SIG-M5 treated with dmso at 0.1 percent for 504 hours (cell line): ENCODE data around the gene CA5A.
"Not testable (repeated sequence)": the region's sequence is repeated elsewhere in the genome, so short reads cannot be mapped to it uniquely, and the experiment has no call there.

Source experiments
- DNase-seq: peaks from one replicate; lab custom pipeline; 2025; ENCODE audit not compliant: unreplicated experiment; lab: John Stamatoyannopoulos, UW

CA5A gene

GRCh38 chr16:87897521-87898505 is 38.5 kb downstream of the CA5A start:
- no peak for DNase-seq

GRCh38 chr16:87896924-87897520 is 39.3 kb downstream of the CA5A start:
- not testable (repeated sequence) for DNase-seq

- not testable (repeated sequence) for DNase-seq
Observed at GRCh38 chr16:87896176-87896890, 40.0 kb downstream of the CA5A start.

GRCh38 chr16:87895641-87896141 is 40.6 kb downstream of the CA5A start:
- DNase-seq = peak; percentile 58

- not testable (repeated sequence) for DNase-seq
Observed at GRCh38 chr16:87894005-87894404, 42.3 kb downstream of the CA5A start.

GRCh38 chr16:87891764-87892163 is 44.6 kb downstream of the CA5A start:
- no peak for DNase-seq

- not testable (repeated sequence) for DNase-seq
Observed at GRCh38 chr16:87889762-87890161, 46.6 kb downstream of the CA5A start.

- not testable (repeated sequence) for DNase-seq
Observed at GRCh38 chr16:87888346-87888745, 48.0 kb downstream of the CA5A start.

- not testable (repeated sequence) for DNase-seq
Observed at GRCh38 chr16:87887931-87888330, 48.4 kb downstream of the CA5A start.

- peak; percentile 22 for DNase-seq
Observed at GRCh38 chr16:87885371-87885967, 50.9 kb downstream of the CA5A start.

GRCh38 chr16:87882436-87883019 is 53.8 kb downstream of the CA5A start:
- no peak for DNase-seq

- DNase-seq = no peak
Observed at GRCh38 chr16:87881324-87882200, 54.8 kb downstream of the CA5A start.

- DNase-seq = no peak
Observed at GRCh38 chr16:87880117-87880696, 56.1 kb downstream of the CA5A start.

- not testable (repeated sequence) for DNase-seq
Observed at GRCh38 chr16:87879411-87880013, 56.8 kb downstream of the CA5A start.

GRCh38 chr16:87878704-87879103 is 57.6 kb downstream of the CA5A start:
- DNase-seq = no peak

- DNase-seq = no peak
Observed at GRCh38 chr16:87877942-87878507, 58.3 kb downstream of the CA5A start.

- DNase-seq = no peak
Observed at GRCh38 chr16:87874639-87875427, 61.5 kb downstream of the CA5A start.
